Left ventricle myocardium superior (tissue), 1 donor: ENCODE measurements around the gene GRIN1. TPM values are rescaled to one million over a fixed set of nuclear protein-coding genes. Genes with fewer than 3 reads are reported as not detected.
"Not testable (repeated sequence)": the region's sequence is repeated elsewhere in the genome, so short reads cannot be mapped to it uniquely, and the experiment has no call there.

ENCODE experiments used
- ATAC-seq: fragments of 200-7000 bp; cut with Tn5 transposase; one replicate; pipeline ENCODE4 v1.9.1; 2020; ENCODE audit warnings: mild to moderate bottlenecking, moderate library complexity
- DNase-seq: peaks from one replicate; pipeline ENCODE4 v3.0.0-alpha.2; 2020
- intact Hi-C: fragments of 100-400 bp; cut with micrococcal nuclease; formaldehyde crosslinking; loops from one replicate; pipeline ENCODE4 v1.11.0; 2022
- total RNA-seq: library from RNA; stranded (reverse); fragmentation: NEBNext Ultra II Directional; extraction: Animal tissue kit (Norgen Biotek cat#: 25700); gene quantifications from one replicate; pipeline ENCODE4 v1.2.1, GENCODE V29; 2021
- donor health status: DM: no; HTN: yes; CAD: no; lungs with severe emphysema.

The GRIN1 gene
- total RNA-seq, 1 donor from 2014 or later = not detected

- intact Hi-C loops = no loop called here
- DNase-seq = no peak
- no peak for ATAC-seq
These were observed 27.8 kb upstream of the GRIN1 start for GRCh38 chr9:137110911-137111787.

DNA sequence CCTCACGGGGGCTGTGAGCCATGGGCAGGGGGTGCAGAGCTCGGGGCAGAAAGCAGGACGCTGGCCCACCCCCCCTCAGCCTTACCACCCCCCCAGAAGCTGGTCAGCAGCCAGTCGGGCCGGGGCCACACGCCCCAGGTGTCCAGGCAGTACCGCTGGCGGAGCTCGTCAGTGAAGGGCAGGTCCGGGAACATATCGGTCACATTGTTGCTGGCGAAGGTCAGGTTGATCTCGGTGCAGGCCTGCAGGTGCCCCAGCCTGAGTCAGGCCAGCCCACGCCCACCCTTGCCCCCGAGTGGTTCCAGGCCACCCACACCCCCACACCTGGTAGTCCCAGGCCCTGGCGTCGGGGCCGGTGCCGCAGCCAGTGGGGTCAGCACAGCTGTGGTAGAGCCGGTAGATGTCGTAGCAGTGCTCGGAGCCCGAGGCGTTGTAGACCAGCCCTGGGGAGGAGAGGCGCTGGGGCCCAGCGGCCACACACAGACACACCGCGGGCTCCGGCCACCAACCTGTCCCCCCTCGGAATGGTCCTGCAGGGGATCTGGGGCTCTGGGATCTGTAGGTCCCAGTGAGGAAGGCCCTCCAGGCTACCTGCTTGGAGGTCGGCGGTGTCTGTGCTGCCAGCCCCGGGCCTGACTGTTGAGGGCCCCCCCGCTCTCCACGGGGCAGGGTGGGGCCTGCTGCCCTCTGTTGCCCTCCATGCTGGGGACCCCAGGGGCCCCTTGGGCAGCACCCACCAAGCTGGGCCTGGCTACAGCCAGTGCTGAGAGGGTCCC lies 27.0 kb upstream of the GRIN1 start:
- DNase-seq = no peak
- ATAC-seq = no peak
- intact Hi-C loops = no loop called here

DNA sequence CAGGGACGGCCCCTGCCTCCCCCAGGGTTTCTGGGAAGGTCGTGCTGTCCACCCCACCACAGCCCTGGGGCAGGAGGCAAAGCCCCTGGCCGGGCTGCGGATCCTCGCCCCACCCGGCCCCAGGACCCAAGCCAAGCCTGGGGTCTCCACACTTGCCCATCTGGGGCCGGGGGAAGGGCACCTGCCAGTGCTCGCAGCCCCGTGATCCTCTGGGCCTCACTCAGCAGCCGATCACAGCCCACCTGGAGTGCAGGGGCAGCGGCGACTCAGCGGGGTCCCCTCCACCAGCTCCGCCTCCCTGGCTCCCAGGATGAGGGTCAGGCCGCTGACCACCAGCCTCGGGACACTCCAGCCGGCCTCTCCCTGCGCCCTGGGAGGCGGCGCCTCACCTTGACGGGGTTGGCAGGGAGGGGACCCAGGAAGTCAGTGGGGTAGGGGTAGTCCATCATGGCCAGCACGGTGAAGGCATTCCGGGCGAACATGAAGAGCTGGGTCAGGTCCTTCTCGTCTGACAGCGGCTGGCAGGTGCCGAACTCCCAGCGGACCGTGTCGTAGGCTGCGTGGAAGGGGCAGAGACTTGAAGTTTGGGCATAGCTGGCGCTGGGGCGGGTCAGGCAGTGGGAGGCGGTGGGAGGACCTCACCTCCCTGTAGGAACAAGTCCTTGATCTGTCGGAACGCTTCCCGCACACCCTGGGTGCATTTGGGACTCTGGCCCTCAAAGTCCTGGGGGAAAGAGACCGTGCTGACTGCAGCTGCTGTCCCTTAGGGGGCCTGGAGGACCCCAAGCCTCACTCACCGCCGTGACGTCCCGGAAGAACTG lies 26.2 kb upstream of the GRIN1 start:
- DNase-seq = peak; percentile 25
- intact Hi-C loops = no loop called here
- ATAC-seq = no peak

DNA sequence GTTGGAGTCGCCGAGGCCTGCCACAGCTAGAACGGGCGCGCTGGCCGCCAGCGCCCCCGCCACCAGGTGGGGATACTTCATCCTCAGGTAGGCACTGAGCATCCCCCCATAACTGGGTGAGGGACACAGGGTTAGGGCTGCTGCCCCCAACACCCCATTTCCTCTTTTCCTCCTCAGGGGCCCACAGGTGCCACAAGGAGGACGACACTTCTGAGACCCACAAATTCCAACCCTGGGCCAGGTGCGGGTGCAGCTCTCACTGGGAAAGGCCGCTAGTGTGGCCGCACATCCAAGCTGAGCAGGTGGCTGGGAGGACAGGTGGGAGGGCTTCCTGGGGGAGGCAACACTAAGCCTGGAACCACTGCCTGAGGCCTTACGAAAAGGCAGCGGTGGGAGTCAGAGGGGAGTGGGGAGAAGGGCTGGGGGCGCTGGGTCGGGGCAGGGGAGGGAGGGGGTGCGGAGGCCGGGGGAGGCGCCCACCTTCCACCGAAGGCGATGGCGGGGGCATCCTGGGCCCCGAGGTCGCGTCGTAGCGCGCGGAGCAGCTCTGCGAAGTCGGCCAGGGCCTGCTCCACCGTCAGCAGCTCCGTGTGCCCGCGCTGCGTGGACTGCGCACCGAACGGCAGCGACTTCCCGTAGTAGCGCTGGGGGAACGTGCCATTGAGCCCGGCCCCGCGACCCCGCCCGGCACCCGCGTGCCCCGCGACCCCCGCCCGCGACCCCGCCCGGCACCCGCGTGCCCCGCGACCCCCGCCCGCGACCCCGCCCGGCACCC lies 25.4 kb upstream of the GRIN1 start:
- peak; percentile 54 for DNase-seq
- intact Hi-C loops = no loop called here

DNA sequence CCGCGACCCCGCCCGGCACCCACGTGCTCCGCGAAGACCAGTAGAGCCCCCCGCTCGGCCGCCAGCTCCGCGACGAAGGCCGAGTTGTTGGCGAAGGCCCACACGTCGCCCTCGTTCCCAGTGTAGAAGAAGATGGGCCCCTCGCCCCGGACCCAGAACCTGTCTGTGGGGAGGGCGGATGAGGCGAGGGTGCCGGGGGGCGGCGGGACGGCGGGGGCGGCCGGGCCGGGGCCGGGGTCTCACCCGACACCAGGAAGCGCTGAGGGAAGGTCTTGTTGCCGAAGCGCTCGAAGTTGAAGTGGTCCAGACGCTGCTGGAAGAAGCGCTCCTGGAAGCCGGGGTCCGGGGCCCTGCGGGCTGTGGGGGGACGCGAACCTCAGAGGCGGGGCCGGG lies 24.7 kb upstream of the GRIN1 start:
- DNase-seq = no peak
- intact Hi-C loops = no loop called here
- no peak for ATAC-seq

More for the DNA sequence above, 25.4 kb upstream of the GRIN1 start:
- ATAC-seq = no peak

DNA sequence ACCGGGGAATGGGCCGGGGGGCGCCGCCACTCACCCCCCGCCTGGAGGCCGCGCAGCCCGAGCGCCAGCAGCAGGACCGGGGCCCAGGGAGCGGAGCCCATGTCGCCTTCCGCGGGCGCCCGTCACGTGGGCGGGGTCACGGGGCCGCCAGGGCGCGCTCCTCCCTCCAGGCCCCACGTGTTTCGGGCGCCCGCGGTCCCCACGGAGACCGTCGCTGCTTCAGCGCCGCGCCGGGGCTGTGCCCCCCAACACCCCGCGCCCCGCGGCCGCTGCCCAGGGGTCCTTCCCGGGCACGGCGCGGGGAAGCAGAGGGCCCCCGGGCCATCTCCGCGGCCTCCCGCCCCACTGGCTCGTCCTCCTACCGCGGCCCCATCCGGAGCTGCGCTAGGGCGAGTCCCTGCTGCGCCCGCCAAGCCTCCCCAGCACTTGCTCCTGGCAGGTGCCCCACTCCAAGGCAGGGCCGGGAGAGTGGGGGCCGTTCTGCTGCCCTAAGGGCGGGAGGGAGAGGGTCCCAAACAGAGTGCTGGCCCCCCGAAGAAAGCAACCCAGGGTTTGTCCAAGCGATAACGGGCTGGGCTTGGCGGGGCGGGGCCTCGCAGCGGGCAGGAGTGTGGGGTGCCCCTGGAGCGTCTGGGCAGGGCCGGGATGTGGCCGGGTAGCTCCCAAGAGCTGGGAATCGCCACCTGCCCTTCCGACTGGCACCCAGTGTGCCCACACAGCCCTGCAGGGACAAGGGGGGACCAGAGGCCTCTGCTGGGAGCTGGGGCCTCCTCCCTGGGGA lies 24.2 kb upstream of the GRIN1 start, which contains the start of gene DPP7:
Gene DPP7, minus strand, starts transcription at position 121 of the 781 bp plus-strand sequence. Its CDS starts 20 bp downstream, at position 101.
- intact Hi-C loops = no loop called here
- ATAC-seq (peak; percentile 82), DNase-seq (peak; percentile 89)

DNA sequence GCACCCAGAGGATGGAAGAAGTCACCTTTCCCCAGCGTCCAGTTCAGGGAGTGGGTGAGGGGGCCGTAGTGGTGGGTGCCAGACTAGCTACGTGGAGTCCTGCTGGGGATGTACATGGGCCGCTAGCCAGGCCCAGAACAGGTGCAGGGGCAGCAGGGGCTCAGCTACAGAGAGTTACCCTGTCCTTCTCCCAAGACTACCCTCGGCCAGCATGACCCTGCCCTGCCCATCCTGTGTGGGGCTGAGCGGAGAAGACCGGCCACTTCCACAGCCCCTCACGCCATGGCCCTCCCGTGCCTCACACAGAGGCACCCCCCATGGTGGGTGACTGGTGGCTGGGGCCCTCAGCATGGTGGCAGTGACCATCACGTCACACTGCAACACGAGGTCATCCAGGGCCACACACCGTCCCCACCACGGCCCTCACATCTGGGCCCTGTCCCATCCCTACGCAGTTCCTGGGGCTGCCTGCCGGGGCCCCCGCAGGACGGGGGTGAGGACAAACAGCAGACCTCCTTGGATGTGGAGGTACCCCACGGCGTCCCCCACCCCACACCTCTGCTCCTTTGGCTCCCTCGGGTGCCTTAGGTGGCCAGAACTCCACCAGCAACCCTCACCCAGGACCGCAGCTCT lies 23.4 kb upstream of the GRIN1 start:
- intact Hi-C loops = no loop called here
- DNase-seq (no peak), ATAC-seq (peak; percentile 3)

GRCh38 chr9:137116027-137116507 lies 22.9 kb upstream of the GRIN1 start:
- ATAC-seq (peak; percentile 59), DNase-seq (peak; percentile 57)
- intact Hi-C loops = no loop called here

DNA sequence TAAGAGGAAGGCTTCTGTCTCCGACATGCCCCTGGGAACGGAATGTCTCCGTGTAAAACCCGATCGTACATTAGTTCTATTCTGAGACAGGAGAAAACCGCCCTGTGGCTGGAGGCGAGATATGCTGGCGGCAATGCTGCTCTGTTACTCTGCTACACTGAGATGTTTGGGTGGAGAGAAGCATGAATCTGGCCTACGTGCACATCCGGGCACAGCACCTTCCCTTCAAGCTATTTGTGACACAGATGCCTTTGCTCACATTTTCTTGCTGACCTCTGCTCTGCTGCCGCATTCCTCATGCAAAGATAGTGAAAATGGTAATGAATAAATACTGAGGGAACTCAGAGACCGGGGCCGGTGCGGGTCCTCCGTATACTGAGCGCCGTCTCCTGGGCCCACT lies 22.2 kb upstream of the GRIN1 start:
- ATAC-seq = peak; percentile 24
- DNase-seq = peak; percentile 59
- intact Hi-C loops = no loop called here

- intact Hi-C loops = no loop called here
- DNase-seq (no peak), ATAC-seq (no peak)
These were observed 21.7 kb upstream of the GRIN1 start for GRCh38 chr9:137117269-137117731.

GRCh38 chr9:137118092-137118603 lies 20.8 kb upstream of the GRIN1 start:
- intact Hi-C loops, ATAC-seq, DNase-seq: not testable (repeated sequence)

DNA sequence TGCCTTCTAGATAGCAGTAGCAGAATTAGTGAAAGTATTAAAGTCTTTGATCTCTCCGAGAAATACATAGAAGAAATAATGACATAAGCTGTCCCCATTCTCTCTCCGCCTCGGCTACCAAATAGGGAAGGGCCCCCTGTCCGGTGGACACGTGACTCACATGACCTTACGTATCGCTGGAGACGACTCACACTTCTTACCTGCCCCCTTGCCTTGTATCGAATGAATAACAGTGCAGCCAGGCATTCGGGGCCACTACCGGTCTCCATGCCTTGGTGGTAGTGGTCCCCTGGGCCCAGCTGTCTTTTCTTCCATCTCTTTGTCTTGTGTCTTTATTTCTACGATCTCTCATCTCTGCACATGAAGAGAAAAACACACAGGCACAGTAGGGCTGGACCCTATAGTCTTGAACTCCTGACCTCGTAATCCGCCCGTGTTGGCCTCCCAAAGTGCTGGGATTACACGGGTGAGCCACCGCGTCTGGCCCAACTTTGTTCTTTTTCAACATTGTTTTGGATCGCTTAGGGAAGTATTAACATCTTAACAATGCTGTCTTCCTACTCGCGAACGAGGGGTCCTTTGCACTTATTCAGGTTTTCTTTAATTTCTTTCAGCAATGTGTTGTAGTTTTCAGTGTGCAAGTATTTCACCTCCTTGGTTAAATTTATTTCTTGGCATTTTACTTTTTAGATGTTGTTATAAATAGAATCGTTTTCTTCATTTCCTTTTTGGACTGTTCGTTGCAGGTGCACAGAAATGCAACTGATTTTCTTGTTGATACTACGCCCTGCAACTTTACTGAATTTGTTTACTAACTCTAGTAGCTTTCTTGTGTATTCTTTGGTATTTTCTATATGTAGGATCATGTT lies 16.8 kb upstream of the GRIN1 start:
- intact Hi-C loops = loop anchor here (10.0 kb wide), 1 partner anchor 113 kb away; the partner anchor contains the start of gene SLC34A3
- ATAC-seq, DNase-seq: not testable (repeated sequence)

DNA sequence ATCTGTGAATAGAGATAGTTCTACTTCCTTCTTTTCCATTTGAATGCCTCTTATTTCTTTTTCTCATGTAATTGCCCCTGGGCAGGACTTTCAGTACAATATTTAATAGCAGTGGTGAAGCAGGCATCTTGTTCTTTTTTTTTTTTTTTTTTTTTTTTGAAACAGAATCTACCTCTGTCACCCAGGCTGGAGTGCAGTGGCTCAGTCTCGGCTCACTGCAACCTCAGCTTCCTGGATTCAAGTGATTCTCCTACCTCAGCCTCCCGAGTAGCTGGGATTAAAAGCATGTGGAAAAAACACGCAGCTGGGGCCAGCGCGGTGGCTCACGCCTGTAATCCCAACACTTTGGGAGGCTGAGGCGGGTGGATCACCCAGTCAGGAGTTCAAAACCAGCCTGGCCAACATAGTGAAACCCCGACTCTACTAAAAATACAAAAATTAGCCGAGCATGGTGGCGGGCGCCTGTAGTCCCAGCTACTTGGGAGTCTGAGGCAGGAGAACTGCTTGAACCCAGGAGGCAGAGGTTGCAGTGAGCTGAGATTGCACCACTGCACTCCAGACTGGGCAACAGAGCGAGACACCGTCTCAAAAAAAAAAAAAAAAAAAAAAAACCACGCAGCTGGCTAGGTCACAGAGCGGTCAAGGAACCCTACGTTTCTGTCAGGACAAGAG lies 16.0 kb upstream of the GRIN1 start:
- intact Hi-C loops = loop anchor here (10.0 kb wide), 1 partner anchor 112 kb away; the partner anchor contains the start of gene SLC34A3
- not testable (repeated sequence) for DNase-seq, ATAC-seq

DNA sequence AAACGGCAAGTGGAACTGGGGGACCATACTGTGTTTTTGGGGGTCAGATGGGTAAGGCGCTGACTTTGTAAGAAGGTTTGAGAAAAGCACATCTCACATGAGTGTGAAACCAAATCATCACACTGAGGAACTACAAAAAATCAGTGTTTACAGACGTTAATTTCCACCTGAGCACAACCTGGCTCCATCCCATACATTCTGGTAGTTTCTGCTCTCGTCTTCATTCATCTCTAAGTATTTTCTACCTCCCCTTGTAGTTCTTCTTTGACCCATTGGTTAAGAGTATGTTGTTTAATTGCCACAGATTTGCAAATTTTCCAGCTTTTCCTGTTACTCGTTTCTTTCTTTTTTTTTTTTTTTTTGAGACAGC lies 15.5 kb upstream of the GRIN1 start:
- ATAC-seq = no peak
- DNase-seq = no peak
- intact Hi-C loops = loop anchor here (10.0 kb wide), 1 partner anchor 111 kb away; the partner anchor contains the start of gene SLC34A3

- not testable (repeated sequence) for ATAC-seq, DNase-seq
- intact Hi-C loops = loop anchor here (10.0 kb wide), 1 partner anchor 111 kb away; the partner anchor contains the start of gene SLC34A3
These were observed 14.9 kb upstream of the GRIN1 start for GRCh38 chr9:137123952-137124462.
